Activated B cell treated with CpG ODN at 0.5 μM for 24 hours (primary cell): ENCODE measurements around the gene ITM2C. TPM values are rescaled to one million over a fixed set of nuclear protein-coding genes. Genes with fewer than 3 reads are reported as not detected.
A peak's percentile ranks its signal among the peaks of the same experiment; 100 is the strongest.

Experiments
- ATAC-seq: fragments of 200-7000 bp; cut with Tn5 transposase; one replicate; pipeline ENCODE4 v1.10.0; 2021; ENCODE audit warnings: low read depth, mild to moderate bottlenecking, moderate library complexity
- CTCF ChIA-PET: fragments of 350-600 bp; sonication (Branson Sonifier 250); formaldehyde crosslinking; loops from one replicate; lab custom pipeline; 2021; ENCODE audit warnings: antibody characterized with exemption; lab: Charles Lee
- POLR2A ChIA-PET: fragments of 350-600 bp; sonication (Branson Sonifier 250); formaldehyde crosslinking; loops from one replicate; lab custom pipeline; 2021; ENCODE audit warnings: antibody characterized with exemption; lab: Charles Lee
- DNase-seq: peaks from one replicate; pipeline ENCODE4 v3.0.0; 2022
- H3K27ac Mint-ChIP-seq: one replicate; pipeline ENCODE4 v1.8.0; 2020; ENCODE audit warnings: mixed read lengths
- H3K27me3 Mint-ChIP-seq: one replicate; pipeline ENCODE4 v1.8.0; 2021; ENCODE audit warnings: mixed read lengths
- H3K36me3 Mint-ChIP-seq: one replicate; pipeline ENCODE4 v1.8.0; 2021; ENCODE audit warnings: low read depth, mixed read lengths
- H3K4me1 Mint-ChIP-seq: one replicate; pipeline ENCODE4 v1.8.0; 2021; ENCODE audit warnings: mixed read lengths
- H3K4me3 Mint-ChIP-seq: one replicate; pipeline ENCODE4 v1.8.0; 2020; ENCODE audit warnings: mild to moderate bottlenecking, mixed read lengths
- H3K9me3 Mint-ChIP-seq: one replicate; pipeline ENCODE4 v1.8.0; 2020; ENCODE audit warnings: mixed read lengths
- intact Hi-C: fragments of 100-400 bp; cut with micrococcal nuclease; formaldehyde crosslinking; loops from one replicate; pipeline ENCODE4 v1.15.1; 2024
- total RNA-seq: library from RNA; stranded (reverse); gene quantifications from 2 replicates; pipeline ENCODE4 v1.2.3, GENCODE V29; 2022
- TF ChIP-seq, protein P1 (sequence below): fragments of 200-600 bp; IDR thresholded peaks from one replicate; pipeline ENCODE4 v1.8.0; 2022; ENCODE audit warnings: antibody characterized with exemption, mild to moderate bottlenecking

Gene ITM2C
- total RNA-seq, 1 donor from 2014 or later, result 102 TPM

DNA sequence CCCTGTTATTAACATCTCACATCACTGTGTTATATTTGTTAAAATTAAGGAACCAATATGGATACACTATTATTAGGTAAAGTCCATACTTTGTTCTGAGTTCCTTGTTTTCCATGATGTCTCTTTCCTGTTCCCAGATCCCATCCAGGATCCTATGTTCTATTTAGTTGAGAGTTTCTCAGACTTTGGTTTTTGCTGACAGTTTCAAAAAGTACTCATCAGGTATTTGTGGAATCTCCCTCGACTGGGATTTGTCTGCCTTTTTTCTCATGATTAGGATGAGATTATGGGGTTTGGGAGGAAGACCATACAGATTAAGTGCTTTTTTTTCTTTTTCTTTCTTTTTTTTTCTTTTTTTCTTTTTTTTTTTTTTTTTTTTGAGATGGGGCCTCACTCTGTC is 39.4 kb upstream of the ITM2C start:
- ChIA-PET POLR2A (interaction anchor here (0.6 kb wide), 1 partner anchor 32 kb away, joined by 3 read pairs; no protein-coding TSS in a partner anchor), CTCF (interaction anchor here (0.6 to 10.6 kb wide), 5 partner anchors 69 to 488 kb away, joined by 3 to 150 read pairs (median 5); no protein-coding TSS in a partner anchor)
- TF ChIP-seq, protein P1, sequence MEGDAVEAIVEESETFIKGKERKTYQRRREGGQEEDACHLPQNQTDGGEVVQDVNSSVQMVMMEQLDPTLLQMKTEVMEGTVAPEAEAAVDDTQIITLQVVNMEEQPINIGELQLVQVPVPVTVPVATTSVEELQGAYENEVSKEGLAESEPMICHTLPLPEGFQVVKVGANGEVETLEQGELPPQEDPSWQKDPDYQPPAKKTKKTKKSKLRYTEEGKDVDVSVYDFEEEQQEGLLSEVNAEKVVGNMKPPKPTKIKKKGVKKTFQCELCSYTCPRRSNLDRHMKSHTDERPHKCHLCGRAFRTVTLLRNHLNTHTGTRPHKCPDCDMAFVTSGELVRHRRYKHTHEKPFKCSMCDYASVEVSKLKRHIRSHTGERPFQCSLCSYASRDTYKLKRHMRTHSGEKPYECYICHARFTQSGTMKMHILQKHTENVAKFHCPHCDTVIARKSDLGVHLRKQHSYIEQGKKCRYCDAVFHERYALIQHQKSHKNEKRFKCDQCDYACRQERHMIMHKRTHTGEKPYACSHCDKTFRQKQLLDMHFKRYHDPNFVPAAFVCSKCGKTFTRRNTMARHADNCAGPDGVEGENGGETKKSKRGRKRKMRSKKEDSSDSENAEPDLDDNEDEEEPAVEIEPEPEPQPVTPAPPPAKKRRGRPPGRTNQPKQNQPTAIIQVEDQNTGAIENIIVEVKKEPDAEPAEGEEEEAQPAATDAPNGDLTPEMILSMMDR, result no peak
- ATAC-seq (no peak), DNase-seq (no peak)
- Mint-ChIP-seq H3K4me1 (peaks cover 9% of the 10 kb centered on the region), H3K4me3 (no peak overlapping the region), H3K36me3 (peaks cover 17% of the 10 kb centered on the region), H3K27ac (no peak overlapping the region), H3K9me3 (no peaks in the 10 kb centered on the region), H3K27me3 (peaks cover 36% of the 10 kb centered on the region)
- intact Hi-C loops, result no loop called here

DNA sequence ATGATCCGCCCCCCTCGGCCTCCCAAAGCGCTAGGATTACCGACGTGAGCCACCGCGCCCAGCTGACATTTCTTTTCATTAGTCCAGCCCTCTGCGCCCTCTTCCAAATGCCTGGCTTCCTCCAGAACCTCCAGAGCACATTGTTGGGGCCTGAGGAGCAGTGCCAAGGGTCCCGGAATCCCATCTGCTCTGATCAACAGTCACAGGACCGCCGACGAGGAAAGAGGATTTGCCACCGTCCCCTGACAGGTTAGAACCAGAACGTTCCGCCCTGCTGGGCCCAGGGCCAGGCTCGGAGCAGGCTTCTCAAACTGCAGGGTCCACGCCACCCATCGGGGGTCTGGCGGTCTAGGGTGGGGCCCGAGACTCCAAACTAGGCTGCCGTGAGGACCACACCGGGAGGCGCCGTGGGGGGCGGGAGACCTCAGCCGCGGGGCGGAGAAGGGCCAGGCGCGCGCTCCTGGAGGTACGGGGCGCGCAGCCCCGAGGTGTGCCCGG is 36.9 kb upstream of the ITM2C start:
- ATAC-seq (peak; percentile 15), DNase-seq (no peak)
- Mint-ChIP-seq H3K27me3 (peaks cover 42% of the 10 kb centered on the region), H3K9me3 (peaks cover 3% of the 10 kb centered on the region), H3K4me1 (peaks cover 9% of the 10 kb centered on the region), H3K36me3 (no peaks in the 10 kb centered on the region), H3K4me3 (peak overlapping the region; percentile 35), H3K27ac (no peak overlapping the region)
- TF ChIP-seq, protein P1, result no peak
- CTCF ChIA-PET, result interaction anchor here (0.5 to 10.6 kb wide), 2 partner anchors 38 to 159 kb away, joined by 3 to 150 read pairs; no protein-coding TSS in a partner anchor
- POLR2A ChIA-PET, result no interaction called here
- intact Hi-C loops, result no loop called here

DNA sequence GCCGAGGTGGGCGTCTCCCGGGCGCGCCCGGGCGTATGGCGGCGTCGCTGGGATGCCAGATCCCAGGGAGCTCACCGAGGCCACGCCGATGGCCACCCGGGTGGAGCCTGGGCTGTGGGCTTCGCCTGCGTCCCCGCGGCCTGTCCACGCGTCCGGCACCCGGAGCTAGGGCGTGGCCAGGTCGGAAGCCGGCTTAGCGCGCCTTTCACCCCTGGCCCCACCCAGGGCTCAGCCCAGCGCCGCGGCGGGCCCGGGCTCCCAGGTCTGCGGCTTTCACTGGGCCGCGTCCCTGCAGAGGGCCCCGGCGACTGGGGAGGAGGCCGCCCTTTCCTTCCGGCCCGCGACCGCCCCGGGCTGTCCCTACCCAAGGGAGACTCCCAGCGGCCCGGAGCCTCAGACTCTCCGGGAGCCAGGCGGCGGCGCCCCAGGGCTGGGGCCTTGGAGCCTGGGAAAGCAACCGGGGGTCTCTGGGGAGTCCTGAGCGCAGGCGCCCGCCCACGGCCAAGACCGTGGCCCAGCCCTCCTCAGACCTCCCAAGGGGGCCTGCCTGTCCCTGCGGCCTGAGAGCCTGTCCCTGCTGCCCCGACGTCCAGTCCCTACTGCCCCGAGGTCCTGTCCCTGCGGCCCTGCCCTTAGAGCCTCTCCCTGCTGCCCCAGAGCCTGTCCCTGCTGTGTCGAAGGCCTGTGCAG is 36.3 kb upstream of the ITM2C start:
- H3K27ac Mint-ChIP-seq, result no peak overlapping the region
- ATAC-seq (peak; percentile 60), DNase-seq (no peak)
- intact Hi-C loops, result no loop called here
- ChIA-PET CTCF (interaction anchor here (0.5 to 0.6 kb wide), 2 partner anchors 38 to 39 kb away, joined by 3 to 6 read pairs; no protein-coding TSS in a partner anchor), POLR2A (no interaction called here)
- H3K9me3 Mint-ChIP-seq, result peaks cover 3% of the 10 kb centered on the region
- H3K27me3 Mint-ChIP-seq, result peaks cover 42% of the 10 kb centered on the region
- peaks cover 9% of the 10 kb centered on the region for H3K4me1 Mint-ChIP-seq
- TF ChIP-seq, protein P1, result no peak
- peak overlapping the region; percentile 46 for H3K4me3 Mint-ChIP-seq
- H3K36me3 Mint-ChIP-seq, result no peaks in the 10 kb centered on the region

DNA sequence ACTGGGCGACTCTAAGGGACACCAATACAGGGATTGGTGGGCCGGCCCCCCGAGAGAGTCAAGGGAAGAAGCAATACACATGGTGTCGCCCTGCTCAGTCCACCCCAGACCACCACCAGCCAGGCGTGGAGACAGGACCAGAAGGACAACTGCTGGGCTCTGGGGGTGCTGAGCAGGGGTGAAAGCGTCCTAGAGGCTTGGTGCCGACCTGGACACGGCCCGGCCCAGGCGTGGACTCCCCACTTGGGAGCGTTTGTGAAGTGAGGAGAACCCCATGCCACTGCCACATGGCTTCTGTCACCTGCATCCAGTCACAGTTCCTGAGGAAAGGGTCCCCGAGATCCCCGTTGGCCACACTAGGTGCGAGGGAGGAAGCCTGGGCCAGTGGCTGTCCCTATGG is 35.4 kb upstream of the ITM2C start:
- CTCF ChIA-PET, result interaction anchor here (0.6 kb wide), 1 partner anchor 38 kb away, joined by 6 read pairs; no protein-coding TSS in a partner anchor
- Mint-ChIP-seq H3K27ac (no peak overlapping the region), H3K4me3 (peak overlapping the region; percentile 46), H3K4me1 (peaks cover 8% of the 10 kb centered on the region), H3K27me3 (peaks cover 42% of the 10 kb centered on the region), H3K36me3 (no peaks in the 10 kb centered on the region), H3K9me3 (peaks cover 3% of the 10 kb centered on the region)
- no peak for DNase-seq
- no peak for ATAC-seq
- intact Hi-C loops, result no loop called here
- TF ChIP-seq, protein P1, result no peak
- POLR2A ChIA-PET, result no interaction called here

DNA sequence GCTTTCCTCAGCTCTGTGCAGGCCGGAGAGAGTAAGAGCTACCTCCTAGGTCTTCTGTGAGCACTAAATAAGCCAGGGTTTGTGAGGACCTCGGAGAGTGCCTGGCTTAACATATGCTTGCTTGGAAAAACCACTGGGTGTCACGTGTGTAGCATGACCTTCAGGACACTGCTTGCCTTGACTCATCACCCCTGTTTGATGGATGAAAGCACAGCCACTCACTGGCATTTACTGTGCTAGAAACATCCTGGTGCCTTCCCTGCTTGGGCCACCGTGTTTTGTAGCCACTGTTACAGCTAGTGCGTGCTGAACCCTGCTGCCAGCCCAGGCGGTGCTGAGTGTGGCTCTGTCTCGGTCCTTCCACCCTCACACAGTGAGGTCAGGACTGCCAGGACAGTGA is 34.8 kb upstream of the ITM2C start:
- H3K9me3 Mint-ChIP-seq, result peaks cover 3% of the 10 kb centered on the region

More for the DNA sequence above, 34.8 kb upstream of the ITM2C start:
- intact Hi-C loops, result no loop called here
- POLR2A ChIA-PET, result no interaction called here
- TF ChIP-seq, protein P1, result no peak
- Mint-ChIP-seq H3K4me3 (no peak overlapping the region), H3K27me3 (peaks cover 40% of the 10 kb centered on the region), H3K36me3 (no peaks in the 10 kb centered on the region), H3K4me1 (peaks cover 4% of the 10 kb centered on the region), H3K27ac (no peak overlapping the region)
- CTCF ChIA-PET, result no interaction called here
- DNase-seq, result no peak
- no peak for ATAC-seq
